Hepatocyte (in vitro differentiated cells): ENCODE results near the gene TMC5. TPM values are rescaled to one million over a fixed set of nuclear protein-coding genes. Genes with fewer than 3 reads are reported as not detected.

Experiments used
- DNase-seq: peaks from one replicate; pipeline ENCODE4 v3.0.0-alpha.2; 2016; ENCODE audit warnings: low spot score
- H2AFZ ChIP-seq: fragments of 200-600 bp; sonication (generic); 2 replicates; pipeline ENCODE4 v1.6.0; 2016; ENCODE audit warnings: antibody characterized with exemption, mild to moderate bottlenecking
- H3K27ac ChIP-seq: fragments of 200-600 bp; sonication (generic); 2 replicates; pipeline ENCODE4 v1.5.1; 2016; ENCODE audit warnings: mild to moderate bottlenecking
- H3K27me3 ChIP-seq: fragments of 200-600 bp; sonication (generic); 2 replicates; pipeline ENCODE4 v1.6.1; 2016
- H3K36me3 ChIP-seq: fragments of 200-600 bp; sonication (generic); replicated peaks from 2 replicates; pipeline ENCODE4 v1.5.1; 2016; ENCODE audit warnings: low read depth; ENCODE audit not compliant: insufficient read depth
- H3K4me1 ChIP-seq: fragments of 200-600 bp; sonication (generic); 2 replicates; pipeline ENCODE4 v1.5.1; 2016; ENCODE audit warnings: mild to moderate bottlenecking, moderate library complexity; ENCODE audit not compliant: insufficient read depth
- H3K4me2 ChIP-seq: fragments of 200-600 bp; sonication (generic); 2 replicates; pipeline ENCODE4 v1.6.0; 2016
- H3K4me3 ChIP-seq: fragments of 200-600 bp; sonication (generic); 2 replicates; pipeline ENCODE4 v1.5.1; 2016; ENCODE audit warnings: mild to moderate bottlenecking
- H3K79me2 ChIP-seq: fragments of 200-600 bp; sonication (generic); 2 replicates; pipeline ENCODE4 v1.6.0; 2017; ENCODE audit warnings: mild to moderate bottlenecking
- H3K9me2 ChIP-seq: fragments of 200-600 bp; sonication (generic); replicated peaks from 2 replicates; pipeline ENCODE4 v1.6.0; 2017; ENCODE audit warnings: mild to moderate bottlenecking; ENCODE audit not compliant: insufficient read depth
- H3K9me3 ChIP-seq: fragments of 200-600 bp; sonication (generic); 2 replicates; pipeline ENCODE4 v1.5.1; 2016; ENCODE audit warnings: low read depth, mild to moderate bottlenecking
- H4K20me1 ChIP-seq: fragments of 200-600 bp; sonication (generic); 2 replicates; pipeline ENCODE4 v1.6.0; 2016; ENCODE audit warnings: mild to moderate bottlenecking; ENCODE audit not compliant: insufficient read depth, poor library complexity, severe bottlenecking
- CTCF ChIP-seq: fragments of 200-600 bp; sonication (generic); IDR thresholded peaks from 2 replicates; pipeline ENCODE4 v1.5.1; 2016; ENCODE audit warnings: antibody characterized with exemption, mild to moderate bottlenecking; ENCODE audit not compliant: poor library complexity
- EZH2 ChIP-seq: fragments of 200-600 bp; sonication (generic); IDR thresholded peaks from 2 replicates; pipeline ENCODE4 v1.6.1; 2016; ENCODE audit warnings: antibody characterized with exemption, mild to moderate bottlenecking, borderline replicate concordance
- EZH2phosphoT487 ChIP-seq: fragments of 200-600 bp; sonication (generic); IDR thresholded peaks from one replicate; pipeline ENCODE4 v1.6.1; 2018; ENCODE audit warnings: antibody characterized with exemption, mild to moderate bottlenecking, low read depth, moderate library complexity; ENCODE audit not compliant: unreplicated experiment, severe bottlenecking
- WGBS: methylation state at CpG from one replicate; pipeline ENCODE4 v1.1.6; 2016; ENCODE audit warnings: low lambda C conversion rate; ENCODE audit errors: missing lambda C conversion rate; 5-methylcytosine and 5-hydroxymethylcytosine counted together
- polyA plus RNA-seq: library from polyadenylated mRNA; unstranded; fragments of >200 nt; fragmentation: Nextera tagmentation; extraction: Ambion mirVana; gene quantifications from 2 replicates; pipeline ENCODE4 v1.2.1, GENCODE V29; 2016
- total RNA-seq: library from RNA; depleted of rRNA; stranded (reverse); fragments of >200 nt; gene quantifications from 2 replicates; pipeline ENCODE4 v1.2.3, GENCODE V29; 2014

The TMC5 gene
- total and polyA plus RNA-seq, 2 experiments from 2014 or later, result 2.9 to 3.3 TPM

GRCh38 chr16:19375561-19376158 lies 42.0 kb upstream of the TMC5 start:
- Histone ChIP-seq H3K79me2 (no peaks in the 10 kb centered on the region), H3K4me1 (peaks cover 5% of the 10 kb centered on the region), H4K20me1 (no peaks in the 10 kb centered on the region), H3K27me3 (no peaks in the 10 kb centered on the region), H3K27ac (no peak overlapping the region), H3K4me2 (no peak overlapping the region), H3K9me2 (no peaks in the 10 kb centered on the region), H3K36me3 (no peaks in the 10 kb centered on the region), H2AFZ (no peak overlapping the region), H3K9me3 (no peaks in the 10 kb centered on the region), H3K4me3 (no peak overlapping the region)
- TF ChIP-seq CTCF (peak; percentile 92), EZH2phosphoT487 (no peak), EZH2 (no peak)
- peak; percentile 65 for DNase-seq
- WGBS, result 41% methylated on average over 4 of the region's 4 CpGs

GRCh38 chr16:19377864-19378263 lies 39.8 kb upstream of the TMC5 start:
- peaks cover 10% of the 10 kb centered on the region for H3K4me1 ChIP-seq
- H3K9me3 ChIP-seq, result no peaks in the 10 kb centered on the region
- no peaks in the 10 kb centered on the region for H3K27me3 ChIP-seq
- TF ChIP-seq EZH2 (no peak), EZH2phosphoT487 (no peak), CTCF (no peak)
- no peak overlapping the region for H3K4me3 ChIP-seq
- no peak overlapping the region for H2AFZ ChIP-seq
- no peak for DNase-seq
- H3K4me2 ChIP-seq, result no peak overlapping the region
- no peak overlapping the region for H3K27ac ChIP-seq
- no peaks in the 10 kb centered on the region for H3K36me3 ChIP-seq
- H3K9me2 ChIP-seq, result no peaks in the 10 kb centered on the region
- 89% methylated on average over 3 of the region's 3 CpGs for WGBS
- H3K79me2 ChIP-seq, result no peaks in the 10 kb centered on the region
- H4K20me1 ChIP-seq, result no peaks in the 10 kb centered on the region

GRCh38 chr16:19378511-19378910 lies 39.2 kb upstream of the TMC5 start:
- Histone ChIP-seq H3K9me3 (no peaks in the 10 kb centered on the region), H3K27ac (no peak overlapping the region), H3K4me3 (no peak overlapping the region), H3K4me2 (no peak overlapping the region), H4K20me1 (no peaks in the 10 kb centered on the region), H3K36me3 (no peaks in the 10 kb centered on the region), H3K79me2 (no peaks in the 10 kb centered on the region), H3K27me3 (no peaks in the 10 kb centered on the region), H2AFZ (no peak overlapping the region), H3K4me1 (peaks cover 10% of the 10 kb centered on the region), H3K9me2 (no peaks in the 10 kb centered on the region)
- no peak for TF ChIP-seq EZH2phosphoT487
- no peak for TF ChIP-seq CTCF
- TF ChIP-seq EZH2, result no peak
- DNase-seq, result no peak
- 87% methylated on average over 3 of the region's 3 CpGs for WGBS
